GM19043 (cell line): ENCODE data around the gene JAG1.
"Not testable (repeated sequence)": the region's sequence is repeated elsewhere in the genome, so short reads cannot be mapped to it uniquely, and the experiment has no call there.

Experiments
- ATAC-seq: cut with Tn5 transposase; IDR thresholded peaks from one replicate; pipeline ENCODE4 v1.9.1; 2021; ENCODE audit warnings: low read depth; ENCODE audit not compliant: unreplicated experiment

Gene JAG1

DNA sequence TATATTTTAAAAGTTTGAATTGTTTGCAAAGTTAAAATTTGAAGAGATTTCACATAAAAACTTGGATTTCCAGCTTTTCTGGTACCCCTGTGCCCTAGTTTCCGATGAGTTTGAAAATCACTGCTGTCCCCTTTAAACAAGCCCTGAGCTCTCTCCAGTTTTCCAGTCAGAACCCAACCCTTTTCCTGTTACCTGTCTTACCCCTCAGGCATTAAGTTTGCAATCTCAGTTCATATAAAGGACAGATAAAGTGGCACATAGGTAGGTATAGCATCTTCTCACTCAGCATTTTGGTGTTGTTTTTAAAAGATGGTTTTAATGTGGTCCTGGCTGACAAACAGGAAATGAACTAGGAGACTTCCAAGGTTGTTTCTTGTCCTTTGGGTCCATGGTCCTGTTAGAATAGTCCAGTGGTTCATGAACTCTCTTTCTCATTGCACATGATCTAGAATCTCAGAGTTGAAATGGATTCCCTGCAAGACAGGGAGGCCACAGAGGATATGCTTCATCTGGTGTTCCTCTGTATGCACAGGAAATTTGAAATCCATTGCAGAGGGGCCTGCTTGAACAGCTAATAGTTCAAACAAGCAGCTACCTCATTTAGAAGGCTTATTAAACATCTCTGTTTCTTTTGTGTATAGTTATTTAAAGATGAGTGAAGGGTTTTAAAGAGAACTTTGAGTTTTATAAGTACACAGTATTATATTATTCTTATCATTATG lies 82.7 kb downstream of the JAG1 start:
- ATAC-seq: no peak

- not testable (repeated sequence) for ATAC-seq
Observed at GRCh38 chr20:10590446-10590845, 83.4 kb downstream of the JAG1 start.
